ENCODE measurements around the gene MYBPC2.

- TF ChIP-seq CTCF (IDR thresholded peaks at IDR 0.05): no peak
- no peak for TF ChIP-seq EZH2 (IDR thresholded peaks at IDR 0.05)
These were observed 55.9 kb downstream of the MYBPC2 start for GRCh38 chr19:50488389-50489194.

Measured in neural progenitor cell (in vitro differentiated cells).